Measurements from ENCODE around the gene BHLHE41.

GRCh38 chr12:26150736-26151450, 26.1 kb upstream of the BHLHE41 start:
- no peak for TF ChIP-seq POLR2AphosphoS5 (IDR thresholded peaks at IDR 0.05; ENCODE audit: low read depth, low read length)
- TF ChIP-seq NRF1 (IDR thresholded peaks at IDR 0.05; ENCODE audit: low read depth, low read length), result no peak
- no peak for TF ChIP-seq IRF3 (IDR thresholded peaks at IDR 0.05; ENCODE audit: low read depth, low read length)
- TF ChIP-seq MXI1 (IDR thresholded peaks at IDR 0.05; ENCODE audit: low read depth, low read length), result no peak
- TF ChIP-seq CTCF (IDR thresholded peaks at IDR 0.05), result no peak
- no peak for TF ChIP-seq RFX5 (IDR thresholded peaks at IDR 0.05; ENCODE audit: low read length)
- 0 out of 2 replicates have a peak, but pooled peaks have one; percentile 2 for TF ChIP-seq JUND (IDR thresholded peaks at IDR 0.05)
- no peak for TF ChIP-seq REST (IDR thresholded peaks at IDR 0.05; ENCODE audit: low read depth, low read length)
